Vagina (tissue), 2 donors: ENCODE results near the gene GTF2H2C. TPM values are rescaled to one million over a fixed set of nuclear protein-coding genes. Genes with fewer than 3 reads are reported as not detected.

Experiments used
- DNase-seq, 2 donors: peaks; one replicate each; pipeline ENCODE4 v3.0.0-alpha.2; 2017; ENCODE audit errors: extremely low spot score in 2 of 2
- H3K27ac ChIP-seq: fragments of 200-600 bp; sonication (generic); one replicate; pipeline ENCODE4 v1.5.1; 2019
- H3K27me3 ChIP-seq: fragments of 200-600 bp; sonication (generic); one replicate; pipeline ENCODE4 v1.5.1; 2019
- H3K36me3 ChIP-seq, 2 donors: fragments of 200-600 bp; sonication (generic); one replicate each; pipeline ENCODE4 v1.5.1; 2017 to 2019
- H3K4me1 ChIP-seq: fragments of 200-600 bp; sonication (generic); one replicate; pipeline ENCODE4 v1.5.1; 2019
- H3K4me3 ChIP-seq, 2 donors: fragments of 200-600 bp; sonication (generic); 1 replicate in 1 of 2; 2 replicates in 1 of 2; pipeline ENCODE4 v1.5.1; 2016 to 2019
- H3K9me3 ChIP-seq: fragments of 200-600 bp; sonication (generic); one replicate; pipeline ENCODE4 v1.5.1; 2019
- CTCF ChIP-seq, 3 experiments: fragments of 450-650 bp in 2 of 3; fragments of 200-600 bp in 1 of 3; sonication (generic) in 1 of 3; IDR thresholded peaks; one replicate each; pipeline ENCODE4 v1.5.1; 2017 to 2019; ENCODE audit warnings: antibody characterized with exemption in 3 of 3, mild to moderate bottlenecking in 2 of 3, moderate library complexity in 2 of 3
- POLR2A ChIP-seq, 2 donors: fragments of 450-650 bp; IDR thresholded peaks; one replicate each; pipeline ENCODE4 v1.6.1; 2017; ENCODE audit warnings: antibody characterized with exemption in 2 of 2, mild to moderate bottlenecking in 2 of 2, moderate library complexity in 2 of 2
- POLR2AphosphoS5 ChIP-seq, 2 donors: sonication (generic); formaldehyde crosslinking; IDR thresholded peaks; one replicate each; pipeline ENCODE4 v1.9.0; 2017; ENCODE audit warnings: antibody characterized with exemption in 2 of 2, mild to moderate bottlenecking in 2 of 2, low read depth in 1 of 2; ENCODE audit not compliant: insufficient read depth in 1 of 2
- intact Hi-C: fragments of 100-400 bp; cut with DNase I; formaldehyde crosslinking; loops from one replicate; pipeline ENCODE4 v1.15.1; 2023
- total RNA-seq: library from RNA; depleted of rRNA; stranded (reverse); fragments of >200 nt; gene quantifications from one replicate; pipeline ENCODE4 v1.2.3, GENCODE V29; 2016

The GTF2H2C gene
- total RNA-seq, 1 donor from 2014 or later: 22.8 TPM

- intact Hi-C loops: no loop called here
- Histone ChIP-seq H3K27ac (no peak overlapping the region), H3K4me3 (no peak overlapping the region), H3K27me3 (no peaks in the 10 kb centered on the region), H3K9me3 (no peaks in the 10 kb centered on the region), H3K4me1 (no peaks in the 10 kb centered on the region), H3K36me3 (no peaks in the 10 kb centered on the region)
- no peak for DNase-seq
- TF ChIP-seq CTCF (IDR thresholded peaks at IDR 0.05): no peak
- no peak for TF ChIP-seq POLR2AphosphoS5 (IDR thresholded peaks at IDR 0.05; ENCODE audit: insufficient read depth in 1 of 2, low read depth in 1 of 2)
- TF ChIP-seq POLR2A (IDR thresholded peaks at IDR 0.05): no peak
Measured at GRCh38 chr5:69527128-69527770, 32.7 kb upstream of the GTF2H2C start.

GRCh38 chr5:69528035-69528434, 32.0 kb upstream of the GTF2H2C start:
- H3K9me3 ChIP-seq: no peaks in the 10 kb centered on the region
- H3K27me3 ChIP-seq: no peaks in the 10 kb centered on the region
- no peaks in the 10 kb centered on the region for H3K36me3 ChIP-seq
- no peak overlapping the region for H3K27ac ChIP-seq
- intact Hi-C loops: no loop called here
- no peak overlapping the region for H3K4me3 ChIP-seq
- H3K4me1 ChIP-seq: no peaks in the 10 kb centered on the region
- DNase-seq: no peak
- TF ChIP-seq POLR2A (IDR thresholded peaks at IDR 0.05): no peak
- TF ChIP-seq POLR2AphosphoS5 (IDR thresholded peaks at IDR 0.05; ENCODE audit: insufficient read depth in 1 of 2, low read depth in 1 of 2): no peak
- no peak for TF ChIP-seq CTCF (IDR thresholded peaks at IDR 0.05)

GRCh38 chr5:69528609-69529008, 31.4 kb upstream of the GTF2H2C start:
- Histone ChIP-seq H3K27ac (no peak overlapping the region), H3K4me1 (no peaks in the 10 kb centered on the region), H3K4me3 (no peak overlapping the region), H3K9me3 (no peaks in the 10 kb centered on the region), H3K27me3 (no peaks in the 10 kb centered on the region), H3K36me3 (no peaks in the 10 kb centered on the region)
- TF ChIP-seq CTCF (IDR thresholded peaks at IDR 0.05) (no peak), POLR2A (IDR thresholded peaks at IDR 0.05) (no peak), POLR2AphosphoS5 (IDR thresholded peaks at IDR 0.05; ENCODE audit: insufficient read depth in 1 of 2, low read depth in 1 of 2) (no peak)
- no peak for DNase-seq
- intact Hi-C loops: no loop called here

GRCh38 chr5:69530561-69531405, 29.2 kb upstream of the GTF2H2C start:
- H3K27ac ChIP-seq: no peak overlapping the region
- H3K4me1 ChIP-seq: no peaks in the 10 kb centered on the region

More at GRCh38 chr5:69530561-69531405, 29.2 kb upstream of the GTF2H2C start:
- Histone ChIP-seq H3K36me3 (no peaks in the 10 kb centered on the region), H3K9me3 (no peaks in the 10 kb centered on the region), H3K27me3 (no peaks in the 10 kb centered on the region), H3K4me3 (no peak overlapping the region)
- no peak for TF ChIP-seq POLR2AphosphoS5 (IDR thresholded peaks at IDR 0.05; ENCODE audit: insufficient read depth in 1 of 2, low read depth in 1 of 2)
- no peak for TF ChIP-seq CTCF (IDR thresholded peaks at IDR 0.05)
- no peak for TF ChIP-seq POLR2A (IDR thresholded peaks at IDR 0.05)
- intact Hi-C loops: no loop called here
- no peak for DNase-seq
